IMR-90 (cell line): Measurements from ENCODE around the gene NEDD4L. TPM values are rescaled to one million over a fixed set of nuclear protein-coding genes. Genes with fewer than 3 reads are reported as not detected.

ENCODE experiments used
- ATAC-seq: fragments of 200-7000 bp; cut with Tn5 transposase; 2 replicates; pipeline ENCODE4 v1.9.1; 2020; ENCODE audit warnings: low read depth, mild to moderate bottlenecking, moderate library complexity
- BruUV-seq: library from RNA; stranded (reverse); fragments of 400-500 nt; replicated peaks from 2 replicates; lab custom pipeline; 2021; lab: Mats Ljungman, UMichigan
- CTCF ChIA-PET: fragments of 300-600 bp; formaldehyde crosslinking; extraction: SDS; loops from one replicate; lab custom pipeline; 2021; ENCODE audit warnings: antibody characterized with exemption; lab: Yijun Ruan, JAX
- POLR2A ChIA-PET: fragments of 300-600 bp; sonication (Branson Sonifier 250); formaldehyde crosslinking; loops from one replicate; lab custom pipeline; 2022; ENCODE audit warnings: antibody characterized with exemption; ENCODE audit not compliant: unreplicated experiment; lab: Charles Lee
- DNase-seq: peaks from one replicate; pipeline ENCODE4 v3.0.0; 2013
- H2AFZ ChIP-seq: replicated peaks from 2 replicates; pipeline ENCODE3; 2013; ENCODE audit warnings: low read length, mild to moderate bottlenecking; ENCODE audit not compliant: poor library complexity
- H2AK5ac ChIP-seq: 2 replicates; pipeline ENCODE4 v1.6.1; 2013; ENCODE audit warnings: low read depth, low read length, inconsistent platforms
- H2AK9ac ChIP-seq: replicated peaks from 2 replicates; pipeline ENCODE3; 2013; ENCODE audit warnings: mild to moderate bottlenecking, low read depth, low read length, moderate library complexity; ENCODE audit not compliant: poor library complexity
- H2BK120ac ChIP-seq: 2 replicates; pipeline ENCODE4 v1.6.1; 2013; ENCODE audit warnings: low read depth, low read length, inconsistent platforms
- H2BK15ac ChIP-seq: 3 replicates; pipeline ENCODE4 v1.6.1; 2013; ENCODE audit warnings: low read depth, low read length, inconsistent platforms
- H2BK20ac ChIP-seq: 2 replicates; pipeline ENCODE4 v1.6.1; 2013; ENCODE audit warnings: low read depth, mild to moderate bottlenecking, inconsistent platforms, low read length, moderate library complexity
- H2BK5ac ChIP-seq: 2 replicates; pipeline ENCODE4 v1.6.1; 2013; ENCODE audit warnings: mild to moderate bottlenecking, low read depth, low read length, inconsistent platforms; ENCODE audit not compliant: poor library complexity, severe bottlenecking
- H3K14ac ChIP-seq: replicated peaks from 2 replicates; pipeline ENCODE4 v1.6.1; 2013; ENCODE audit warnings: low read depth, low read length, inconsistent platforms
- H3K18ac ChIP-seq: 2 replicates; pipeline ENCODE4 v1.6.1; 2013; ENCODE audit warnings: low read depth, low read length, control low read depth
- H3K23ac ChIP-seq: 2 replicates; pipeline ENCODE4 v1.6.1; 2013; ENCODE audit warnings: low read depth, low read length, inconsistent platforms
- H3K27ac ChIP-seq: 2 replicates; pipeline ENCODE4 v1.5.1; 2013; ENCODE audit warnings: mild to moderate bottlenecking, control low read depth, low read length; ENCODE audit not compliant: insufficient read depth
- H3K27me3 ChIP-seq: 2 replicates; pipeline ENCODE4 v1.6.1; 2013; ENCODE audit warnings: low read length; ENCODE audit not compliant: control insufficient read depth, insufficient read depth
- H3K36me3 ChIP-seq: 2 replicates; pipeline ENCODE4 v1.6.1; 2013; ENCODE audit warnings: low read length, mixed read lengths; ENCODE audit not compliant: control insufficient read depth, insufficient read depth
- H3K4ac ChIP-seq: 2 replicates; pipeline ENCODE4 v1.6.1; 2013; ENCODE audit warnings: low read depth, low read length, inconsistent platforms
- H3K4me1 ChIP-seq: 2 replicates; pipeline ENCODE4 v1.6.1; 2013; ENCODE audit warnings: low read length, mixed read lengths; ENCODE audit not compliant: control insufficient read depth, insufficient read depth
- H3K4me2 ChIP-seq: 2 replicates; pipeline ENCODE4 v1.6.1; 2013; ENCODE audit warnings: low read depth, mild to moderate bottlenecking, control low read depth, low read length, moderate library complexity
- H3K4me3 ChIP-seq: 2 replicates; pipeline ENCODE4 v1.5.1; 2013; ENCODE audit warnings: low read depth, mild to moderate bottlenecking, control low read depth, low read length, moderate library complexity; ENCODE audit not compliant: insufficient read depth
- H3K56ac ChIP-seq: 2 replicates; pipeline ENCODE4 v1.6.1; 2013; ENCODE audit warnings: low read length, inconsistent platforms; ENCODE audit not compliant: insufficient read depth; ENCODE audit errors: extremely low read depth
- H3K79me1 ChIP-seq, 2 experiments: 2 replicates each; pipeline ENCODE4 v1.6.1; 2013; ENCODE audit warnings: low read length in 2 of 2, inconsistent platforms in 1 of 2, low read depth in 1 of 2
- H3K9ac ChIP-seq: 2 replicates; pipeline ENCODE4 v1.6.1; 2013; ENCODE audit warnings: low read depth, low read length, control low read depth
- H3K9me1 ChIP-seq: 2 replicates; pipeline ENCODE4 v1.6.1; 2013; ENCODE audit warnings: low read length, inconsistent platforms; ENCODE audit not compliant: insufficient read depth
- H3K9me3 ChIP-seq: 2 replicates; pipeline ENCODE4 v1.6.1; 2013; ENCODE audit warnings: low read length; ENCODE audit not compliant: control insufficient read depth, insufficient read depth
- H4K20me1 ChIP-seq: 2 replicates; pipeline ENCODE4 v1.6.1; 2013; ENCODE audit warnings: low read length, inconsistent platforms; ENCODE audit not compliant: insufficient read depth
- H4K5ac ChIP-seq: 2 replicates; pipeline ENCODE4 v1.6.1; 2013; ENCODE audit warnings: mild to moderate bottlenecking, low read depth, low read length, control low read depth
- H4K8ac ChIP-seq, 2 experiments: 2 replicates each; pipeline ENCODE4 v1.6.1; 2013; ENCODE audit warnings: low read depth in 2 of 2, low read length in 2 of 2, control low read depth in 1 of 2, inconsistent platforms in 1 of 2
- H4K91ac ChIP-seq: 2 replicates; pipeline ENCODE4 v1.6.1; 2013; ENCODE audit warnings: low read depth, low read length, inconsistent platforms; ENCODE audit not compliant: insufficient read depth
- BHLHE40 ChIP-seq: fragments of 150-350 bp; IDR thresholded peaks from 2 replicates; pipeline ENCODE4 v1.6.1; 2016; ENCODE audit warnings: mild to moderate bottlenecking, low read depth, low read length
- CEBPB ChIP-seq: IDR thresholded peaks from 2 replicates; pipeline ENCODE4 v1.6.1; 2012; ENCODE audit warnings: low read depth, low read length, improper control_type of control experiment
- CHD1 ChIP-seq: IDR thresholded peaks from 2 replicates; pipeline ENCODE4 v1.6.1; 2012; ENCODE audit warnings: low read depth, low read length, improper control_type of control experiment
- CTCF ChIP-seq: conservative IDR thresholded peaks from 2 replicates; pipeline ENCODE4 v1.5.1; 2012; ENCODE audit warnings: mild to moderate bottlenecking, low read depth, low read length, improper control_type of control experiment
- ELK1 ChIP-seq: fragments of 150-350 bp; IDR thresholded peaks from 2 replicates; pipeline ENCODE4 v1.6.1; 2016; ENCODE audit warnings: low read depth, mild to moderate bottlenecking, low read length, moderate library complexity, borderline replicate concordance
- FOS ChIP-seq: fragments of 150-350 bp; IDR thresholded peaks from 2 replicates; pipeline ENCODE4 v1.6.1; 2016; ENCODE audit warnings: low read depth, low read length
- MAFK ChIP-seq: IDR thresholded peaks from 2 replicates; pipeline ENCODE4 v1.6.1; 2012; ENCODE audit warnings: low read depth, low read length, improper control_type of control experiment
- MAZ ChIP-seq: IDR thresholded peaks from 2 replicates; pipeline ENCODE4 v1.6.1; 2012; ENCODE audit warnings: low read depth, mild to moderate bottlenecking, low read length, improper control_type of control experiment, moderate library complexity, borderline replicate concordance
- MXI1 ChIP-seq: IDR thresholded peaks from 2 replicates; pipeline ENCODE4 v1.6.1; 2012; ENCODE audit warnings: low read depth, mild to moderate bottlenecking, low read length, moderate library complexity, borderline replicate concordance
- NFE2L2 ChIP-seq: fragments of 150-350 bp; IDR thresholded peaks from 2 replicates; pipeline ENCODE4 v1.6.1; 2016; ENCODE audit warnings: low read depth, mild to moderate bottlenecking, low read length
- POLR2A ChIP-seq: IDR thresholded peaks from 2 replicates; pipeline ENCODE4 v1.6.1; 2012; ENCODE audit warnings: mild to moderate bottlenecking, low read depth, low read length
- RAD21 ChIP-seq: IDR thresholded peaks from 2 replicates; pipeline ENCODE4 v1.6.1; 2012; ENCODE audit warnings: low read length, improper control_type of control experiment
- RCOR1 ChIP-seq: IDR thresholded peaks from 2 replicates; pipeline ENCODE4 v1.6.1; 2012; ENCODE audit warnings: mild to moderate bottlenecking, low read length, improper control_type of control experiment; ENCODE audit not compliant: insufficient replicate concordance
- RFX5 ChIP-seq: IDR thresholded peaks from 2 replicates; pipeline ENCODE4 v1.8.0; 2012; ENCODE audit warnings: low read depth, mild to moderate bottlenecking, low read length, moderate library complexity
- SMC3 ChIP-seq: fragments of 150-350 bp; IDR thresholded peaks from 2 replicates; pipeline ENCODE4 v1.6.1; 2016; ENCODE audit warnings: low read depth, mild to moderate bottlenecking, antibody characterized with exemption, low read length, moderate library complexity
- USF2 ChIP-seq: fragments of 150-350 bp; IDR thresholded peaks from 2 replicates; pipeline ENCODE4 v1.6.1; 2017; ENCODE audit warnings: mild to moderate bottlenecking, antibody characterized with exemption, low read length, low read depth
- WGBS, 2 experiments: methylation state at CpG; one replicate each; pipeline versions ENCODE4 v1.1.5 to v1.1.7; 2013; ENCODE audit warnings: missing lambda C conversion rate in 2 of 2; ENCODE audit not compliant: insufficient read length in 1 of 2; ENCODE audit errors: extremely low coverage in 2 of 2; 5-methylcytosine and 5-hydroxymethylcytosine counted together
- dilution Hi-C: fragments of 300-500 bp; cut with HindIII; formaldehyde crosslinking; loops from one replicate; pipeline ENCODE4 v1.14.3; 2018; ENCODE audit warnings: low sequenced_read_pairs; ENCODE audit not compliant: unreplicated experiment
- in situ Hi-C: fragments of 300-500 bp; cut with MboI; formaldehyde crosslinking; loops from 3 replicates; pipeline ENCODE4 v1.14.3; 2019; ENCODE audit warnings: low sequenced_read_pairs, inconsistent platforms, mixed read lengths
- intact Hi-C: fragments of 100-400 bp; cut with micrococcal nuclease; formaldehyde crosslinking; loops from 2 replicates; pipeline ENCODE4 v1.10.0; 2022
- polyA plus RNA-seq, 3 experiments: library from polyadenylated mRNA; depleted of rRNA; stranded (reverse); fragments of >200 nt; gene quantifications; 2 replicates each; pipeline ENCODE4 v1.2.3, GENCODE V29; 2012; ENCODE audit warnings: low replicate concordance in 1 of 3
- total RNA-seq: library from RNA; depleted of rRNA; stranded (reverse); fragments of >200 nt; gene quantifications from 2 replicates; pipeline ENCODE4 v1.2.3, GENCODE V29; 2012

Gene NEDD4L
- total and polyA plus RNA-seq, 2 of the 4 experiments (the other 2 are of a cell fraction) = 10.0 to 10.9 TPM

- Histone ChIP-seq H3K79me1 (no peaks in the 10 kb centered on the region), H3K27me3 (no peaks in the 10 kb centered on the region; the same call in 1 of the 2 replicates), H3K36me3 (no peaks in the 10 kb centered on the region), H3K23ac (no peak overlapping the region), H3K4me1 (peaks cover 3% of the 10 kb centered on the region; the same call in 1 of the 2 replicates), H3K4me2 (no peak overlapping the region), H2BK5ac (no peak overlapping the region), H3K4ac (no peak overlapping the region), H2AK9ac (no peak overlapping the region), H2AK5ac (no peak overlapping the region), H3K9me1 (no peaks in the 10 kb centered on the region), H4K5ac (no peak overlapping the region), H3K9ac (no peak overlapping the region), H3K56ac (no peak overlapping the region), H4K91ac (no peak overlapping the region), H2BK20ac (no peak overlapping the region), H2AFZ (no peak overlapping the region), H2BK15ac (no peak overlapping the region), H3K27ac (no peak overlapping the region), H3K9me3 (no peaks in the 10 kb centered on the region), H4K8ac (no peak overlapping the region), H2BK120ac (no peak overlapping the region), H3K14ac (no peak overlapping the region), H4K20me1 (no peaks in the 10 kb centered on the region), H3K18ac (no peak overlapping the region), H3K4me3 (no peak overlapping the region)
- dilution Hi-C loops = no loop called here
- in situ Hi-C loops = no loop called here
- intact Hi-C loops = no loop called here
- no TSS peak for BruUV-seq
- TF ChIP-seq MAZ = no peak
- TF ChIP-seq FOS = no peak
- TF ChIP-seq ELK1 = no peak
- no peak for TF ChIP-seq CTCF
- no peak for TF ChIP-seq MXI1
- no peak for TF ChIP-seq NFE2L2
- no peak for TF ChIP-seq USF2
- TF ChIP-seq BHLHE40 = no peak
- no peak for TF ChIP-seq POLR2A
- no peak for TF ChIP-seq SMC3
- TF ChIP-seq RCOR1 = no peak
- TF ChIP-seq RFX5 = no peak
- TF ChIP-seq RAD21 = no peak
- TF ChIP-seq CHD1 = no peak
- TF ChIP-seq CEBPB = no peak
- no peak for TF ChIP-seq MAFK
- DNase-seq (no peak), ATAC-seq (no peak)
- ChIA-PET POLR2A (no interaction called here), CTCF (no interaction called here)
- WGBS, 2 experiments = 54% methylated on average over 7 of the region's 8 CpGs; no CpG with 5 or more reads in 1 of the 2 experiments
Observed at GRCh38 chr18:58095222-58095621, 51.2 kb downstream of the NEDD4L start.
